ENCODE measurements around the gene ADH1C. TPM values are rescaled to one million over a fixed set of nuclear protein-coding genes. Genes with fewer than 3 reads are reported as not detected.

The ADH1C gene
- polyA plus RNA-seq, 1 of the 3 experiments (the other 2 are of a cell fraction) = not detected

DNA sequence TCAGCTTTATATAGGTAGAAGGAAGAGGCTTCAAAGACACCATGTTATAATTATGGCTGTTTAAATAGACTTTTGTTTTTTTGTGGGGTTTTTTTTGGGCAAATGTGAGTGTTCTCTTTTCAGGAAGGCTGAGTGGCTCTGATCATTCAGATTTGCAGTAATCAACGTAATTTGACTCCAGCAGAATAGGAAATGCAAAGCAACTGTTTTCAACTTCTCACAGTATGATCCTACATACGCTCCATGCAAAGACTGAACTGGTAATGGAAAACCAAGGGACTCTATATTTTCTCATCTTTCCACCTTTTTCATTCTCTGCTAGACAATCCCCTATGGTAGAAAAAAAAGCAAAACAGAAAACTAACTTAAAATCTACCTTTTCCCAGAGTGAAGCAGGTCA, 42.2 kb downstream of the ADH1C start:
- Histone ChIP-seq H3K79me2 (ENCODE audit: insufficient read depth) (no peaks in the 10 kb centered on the region), H4K20me1 (ENCODE audit: insufficient read depth) (no peaks in the 10 kb centered on the region), H2AFZ (ENCODE audit: low read depth) (no peak overlapping the region), H3K4me2 (no peak overlapping the region), H3K4me3 (ENCODE audit: low read depth in 2 of 2, low read length in 1 of 2) (no peak overlapping the region), H3K27me3 (ENCODE audit: insufficient read depth) (no peaks in the 10 kb centered on the region), H3K9me2 (no peaks in the 10 kb centered on the region), H3F3A (replicated peaks; ENCODE audit: insufficient read depth) (no peaks in the 10 kb centered on the region), H3K9ac (no peak overlapping the region), H3K27ac (ENCODE audit: low read depth in 2 of 2, low read length in 1 of 2) (no peak overlapping the region), H3K4me1 (ENCODE audit: control insufficient read depth in 1 of 2, insufficient read depth in 2 of 2, low read depth in 1 of 2, low read length in 1 of 2) (no peaks in the 10 kb centered on the region), H3K9me3 (no peaks in the 10 kb centered on the region), H3K36me3 (replicated peaks in 1 of 2; ENCODE audit: control insufficient read depth in 1 of 2, insufficient read depth in 2 of 2, low read length in 1 of 2) (no peaks in the 10 kb centered on the region)
- CTCF ChIA-PET = no interaction called here
- POLR2A ChIA-PET = no interaction called here
- TF ChIP-seq, protein P1, sequence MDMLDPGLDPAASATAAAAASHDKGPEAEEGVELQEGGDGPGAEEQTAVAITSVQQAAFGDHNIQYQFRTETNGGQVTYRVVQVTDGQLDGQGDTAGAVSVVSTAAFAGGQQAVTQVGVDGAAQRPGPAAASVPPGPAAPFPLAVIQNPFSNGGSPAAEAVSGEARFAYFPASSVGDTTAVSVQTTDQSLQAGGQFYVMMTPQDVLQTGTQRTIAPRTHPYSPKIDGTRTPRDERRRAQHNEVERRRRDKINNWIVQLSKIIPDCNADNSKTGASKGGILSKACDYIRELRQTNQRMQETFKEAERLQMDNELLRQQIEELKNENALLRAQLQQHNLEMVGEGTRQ (IDR thresholded peaks at IDR 0.05; ENCODE audit: borderline replicate concordance, low read depth, low read length) = no peak
- TF ChIP-seq MXI1 (IDR thresholded peaks at IDR 0.05; ENCODE audit: low read depth, low read length) (no peak), POLR2AphosphoS5 (IDR thresholded peaks at IDR 0.05; ENCODE audit: low read depth, low read length) (no peak), JUND (IDR thresholded peaks at IDR 0.05) (no peak), TAF1 (IDR thresholded peaks at IDR 0.05; ENCODE audit: borderline replicate concordance, low read depth, low read length) (no peak), FOXM1 (IDR thresholded peaks at IDR 0.05; ENCODE audit: low read depth) (no peak), GABPA (IDR thresholded peaks at IDR 0.05; ENCODE audit: low read depth) (no peak), CHD2 (IDR thresholded peaks at IDR 0.05; ENCODE audit: low read length, partially characterized antibody) (no peak)
- TF ChIP-seq, protein P2, sequence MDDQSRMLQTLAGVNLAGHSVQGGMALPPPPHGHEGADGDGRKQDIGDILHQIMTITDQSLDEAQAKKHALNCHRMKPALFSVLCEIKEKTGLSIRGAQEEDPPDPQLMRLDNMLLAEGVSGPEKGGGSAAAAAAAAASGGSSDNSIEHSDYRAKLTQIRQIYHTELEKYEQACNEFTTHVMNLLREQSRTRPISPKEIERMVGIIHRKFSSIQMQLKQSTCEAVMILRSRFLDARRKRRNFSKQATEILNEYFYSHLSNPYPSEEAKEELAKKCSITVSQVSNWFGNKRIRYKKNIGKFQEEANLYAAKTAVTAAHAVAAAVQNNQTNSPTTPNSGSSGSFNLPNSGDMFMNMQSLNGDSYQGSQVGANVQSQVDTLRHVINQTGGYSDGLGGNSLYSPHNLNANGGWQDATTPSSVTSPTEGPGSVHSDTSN (IDR thresholded peaks at IDR 0.05) = no peak
- TF ChIP-seq, protein P3, sequence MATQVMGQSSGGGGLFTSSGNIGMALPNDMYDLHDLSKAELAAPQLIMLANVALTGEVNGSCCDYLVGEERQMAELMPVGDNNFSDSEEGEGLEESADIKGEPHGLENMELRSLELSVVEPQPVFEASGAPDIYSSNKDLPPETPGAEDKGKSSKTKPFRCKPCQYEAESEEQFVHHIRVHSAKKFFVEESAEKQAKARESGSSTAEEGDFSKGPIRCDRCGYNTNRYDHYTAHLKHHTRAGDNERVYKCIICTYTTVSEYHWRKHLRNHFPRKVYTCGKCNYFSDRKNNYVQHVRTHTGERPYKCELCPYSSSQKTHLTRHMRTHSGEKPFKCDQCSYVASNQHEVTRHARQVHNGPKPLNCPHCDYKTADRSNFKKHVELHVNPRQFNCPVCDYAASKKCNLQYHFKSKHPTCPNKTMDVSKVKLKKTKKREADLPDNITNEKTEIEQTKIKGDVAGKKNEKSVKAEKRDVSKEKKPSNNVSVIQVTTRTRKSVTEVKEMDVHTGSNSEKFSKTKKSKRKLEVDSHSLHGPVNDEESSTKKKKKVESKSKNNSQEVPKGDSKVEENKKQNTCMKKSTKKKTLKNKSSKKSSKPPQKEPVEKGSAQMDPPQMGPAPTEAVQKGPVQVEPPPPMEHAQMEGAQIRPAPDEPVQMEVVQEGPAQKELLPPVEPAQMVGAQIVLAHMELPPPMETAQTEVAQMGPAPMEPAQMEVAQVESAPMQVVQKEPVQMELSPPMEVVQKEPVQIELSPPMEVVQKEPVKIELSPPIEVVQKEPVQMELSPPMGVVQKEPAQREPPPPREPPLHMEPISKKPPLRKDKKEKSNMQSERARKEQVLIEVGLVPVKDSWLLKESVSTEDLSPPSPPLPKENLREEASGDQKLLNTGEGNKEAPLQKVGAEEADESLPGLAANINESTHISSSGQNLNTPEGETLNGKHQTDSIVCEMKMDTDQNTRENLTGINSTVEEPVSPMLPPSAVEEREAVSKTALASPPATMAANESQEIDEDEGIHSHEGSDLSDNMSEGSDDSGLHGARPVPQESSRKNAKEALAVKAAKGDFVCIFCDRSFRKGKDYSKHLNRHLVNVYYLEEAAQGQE (IDR thresholded peaks at IDR 0.05; ENCODE audit: low read depth, low read length) = no peak
- 19% methylated on average over 2 of the region's 2 CpGs for WGBS (ENCODE audit: low lambda C conversion rate)
- DNase-seq = no peak

DNA sequence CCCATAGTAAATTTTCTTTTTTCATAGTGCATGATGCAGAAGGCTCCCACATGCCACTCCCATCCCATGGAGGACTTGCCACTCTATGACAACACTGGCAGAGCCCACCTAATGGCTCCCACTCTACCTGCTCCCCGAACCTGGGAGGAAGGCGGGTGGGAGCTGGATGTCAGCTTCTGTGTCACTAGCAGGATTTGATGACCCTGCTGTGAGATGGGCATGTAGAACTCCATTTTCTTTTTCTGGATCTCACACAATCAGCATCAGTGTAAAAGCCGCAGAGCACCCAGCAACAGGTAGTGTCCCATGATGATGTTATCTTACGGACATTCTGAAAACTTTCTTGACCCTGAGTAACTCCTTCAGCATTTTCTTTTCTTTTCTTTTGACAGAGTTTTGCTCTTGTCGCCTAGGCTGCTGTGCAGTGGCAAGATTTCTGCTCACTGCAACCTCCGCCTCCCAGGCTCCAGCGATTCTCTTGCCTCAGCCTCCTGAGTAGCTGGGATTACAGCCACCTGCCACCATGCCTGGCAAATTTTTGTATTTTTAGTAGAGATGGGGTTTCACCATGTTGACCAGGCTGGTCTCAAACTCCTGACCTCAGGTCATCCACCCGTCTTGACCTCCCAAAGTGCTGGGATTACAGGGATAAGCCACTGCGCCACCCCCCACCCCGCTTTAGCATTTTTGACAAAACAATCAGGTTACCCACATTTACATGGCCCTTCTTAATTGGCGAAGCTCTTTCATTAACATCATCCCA, 46.7 kb downstream of the ADH1C start:
- TF ChIP-seq, protein P2 (IDR thresholded peaks at IDR 0.05) = no peak
- no peak for TF ChIP-seq TAF1 (IDR thresholded peaks at IDR 0.05; ENCODE audit: borderline replicate concordance, low read depth, low read length)
- TF ChIP-seq, protein P1 (IDR thresholded peaks at IDR 0.05; ENCODE audit: borderline replicate concordance, low read depth, low read length) = no peak
- no peak for TF ChIP-seq MXI1 (IDR thresholded peaks at IDR 0.05; ENCODE audit: low read depth, low read length)
- TF ChIP-seq CHD2 (IDR thresholded peaks at IDR 0.05; ENCODE audit: low read length, partially characterized antibody) = no peak
- TF ChIP-seq NFIC (IDR thresholded peaks at IDR 0.05; ENCODE audit: borderline replicate concordance) = no peak
- no peak for TF ChIP-seq FOXM1 (IDR thresholded peaks at IDR 0.05; ENCODE audit: low read depth)
- TF ChIP-seq SIN3A (IDR thresholded peaks at IDR 0.05; ENCODE audit: borderline replicate concordance, low read depth, low read length) = no peak
- TF ChIP-seq GATA2 (CRISPR knock-in tag; IDR thresholded peaks at IDR 0.05) = no peak
- Histone ChIP-seq H3K9ac (no peak overlapping the region), H3F3A (replicated peaks; ENCODE audit: insufficient read depth) (peaks cover 3% of the 10 kb centered on the region), H3K9me3 (no peaks in the 10 kb centered on the region), H2AFZ (ENCODE audit: low read depth) (no peak overlapping the region), H3K27me3 (ENCODE audit: insufficient read depth) (no peaks in the 10 kb centered on the region), H3K4me1 (ENCODE audit: control insufficient read depth in 1 of 2, insufficient read depth in 2 of 2, low read depth in 1 of 2, low read length in 1 of 2) (no peaks in the 10 kb centered on the region; a peak in 2 of 4 replicates), H3K27ac (ENCODE audit: low read depth in 2 of 2, low read length in 1 of 2) (no peak overlapping the region), H3K79me2 (ENCODE audit: insufficient read depth) (no peaks in the 10 kb centered on the region), H4K20me1 (ENCODE audit: insufficient read depth) (no peaks in the 10 kb centered on the region), H3K9me2 (no peaks in the 10 kb centered on the region), H3K36me3 (replicated peaks in 1 of 2; ENCODE audit: control insufficient read depth in 1 of 2, insufficient read depth in 2 of 2, low read length in 1 of 2) (no peaks in the 10 kb centered on the region), H3K4me3 (ENCODE audit: low read depth in 2 of 2, low read length in 1 of 2) (no peak overlapping the region), H3K4me2 (no peak overlapping the region)
- 46% methylated on average over 11 of the region's 11 CpGs for WGBS (ENCODE audit: low lambda C conversion rate)
- no peak for DNase-seq
- ChIA-PET CTCF (no interaction called here), POLR2A (no interaction called here)
